Right lobe of liver (tissue), 4 donors: ENCODE results near the gene SH3BGRL2.

Experiments used
- CTCF ChIP-seq, 4 donors: fragments of 200-600 bp in 3 of 4; fragments of 450-650 bp in 1 of 4; IDR thresholded peaks; one replicate each; pipeline versions ENCODE4 v1.5.1 to v1.8.0; 2016 to 2022; ENCODE audit warnings: antibody characterized with exemption in 4 of 4, mild to moderate bottlenecking in 2 of 4
- POLR2A ChIP-seq: fragments of 450-650 bp; IDR thresholded peaks from one replicate; pipeline ENCODE4 v1.6.1; 2017; ENCODE audit warnings: antibody characterized with exemption, mild to moderate bottlenecking
- donor health status: DM: no; HTN: no; CAD: no.
- donor health status: DM: no; HTN: no; CAD: no.
- donor health status: DM: no; HTN: yes; CAD: no.

GRCh38 chr6:79609225-79609595 lies 21.9 kb upstream of the SH3BGRL2 start:
- TF ChIP-seq CTCF (IDR thresholded peaks at IDR 0.05) = no peak
- TF ChIP-seq POLR2A = no peak
